SK-N-SH treated with all-trans-retinoic acid at 6 μM for 48 hours (cell line): ENCODE results near the gene PLEKHA4.
"Not testable (repeated sequence)": the region's sequence is repeated elsewhere in the genome, so short reads cannot be mapped to it uniquely, and the experiment has no call there.

Source experiments
- ATAC-seq: fragments of 200-7000 bp; cut with Tn5 transposase; 3 replicates; pipeline ENCODE4 v1.9.1; 2020; ENCODE audit warnings: mild to moderate bottlenecking, moderate library complexity
- ARNTL ChIP-seq: fragments of 450-650 bp; formaldehyde crosslinking; IDR thresholded peaks from 2 replicates; pipeline ENCODE4 v1.5.0; 2020; ENCODE audit warnings: low read depth, mild to moderate bottlenecking, moderate library complexity, borderline replicate concordance
- BACH2 ChIP-seq: fragments of 250-450 bp; sonication (Bioruptor Pico); IDR thresholded peaks from 2 replicates; pipeline ENCODE4 v1.9.0; 2021; ENCODE audit warnings: mild to moderate bottlenecking, borderline replicate concordance
- CSDC2 ChIP-seq: fragments of 250-450 bp; sonication (Bioruptor Pico); IDR thresholded peaks from 2 replicates; pipeline ENCODE4 v1.5.0; 2020; ENCODE audit warnings: mild to moderate bottlenecking, moderate library complexity
- CSRNP3 ChIP-seq: fragments of 250-450 bp; sonication (Bioruptor Pico); IDR thresholded peaks from 2 replicates; pipeline ENCODE4 v1.5.1; 2021; ENCODE audit warnings: mild to moderate bottlenecking, moderate library complexity
- ESRRG ChIP-seq: fragments of 250-450 bp; sonication (Bioruptor Pico); IDR thresholded peaks from 2 replicates; pipeline ENCODE4 v1.6.1; 2021; ENCODE audit warnings: mild to moderate bottlenecking
- GLIS3 ChIP-seq: fragments of 250-450 bp; sonication (Bioruptor Pico); IDR thresholded peaks from 2 replicates; pipeline ENCODE4 v1.5.0; 2020; ENCODE audit warnings: mild to moderate bottlenecking, moderate library complexity
- ISL1 ChIP-seq: fragments of 250-450 bp; sonication (Bioruptor Pico); IDR thresholded peaks from 2 replicates; pipeline ENCODE4 v2.1.2; 2022; ENCODE audit warnings: mild to moderate bottlenecking, moderate library complexity
- OSR1 ChIP-seq: fragments of 250-450 bp; sonication (Bioruptor Pico); IDR thresholded peaks from 2 replicates; pipeline ENCODE4 v1.8.0; 2022; ENCODE audit warnings: moderate library complexity, mild to moderate bottlenecking, inconsistent platforms
- PATZ1 ChIP-seq: fragments of 250-450 bp; sonication (Bioruptor Pico); IDR thresholded peaks from 2 replicates; pipeline ENCODE4 v1.8.0; 2020; ENCODE audit warnings: mild to moderate bottlenecking, moderate library complexity, borderline replicate concordance
- POU6F1 ChIP-seq: fragments of 250-450 bp; sonication (Bioruptor Pico); IDR thresholded peaks from 2 replicates; pipeline ENCODE4 v1.8.0; 2021; ENCODE audit warnings: low read depth, mild to moderate bottlenecking, moderate library complexity, borderline replicate concordance
- PPARA ChIP-seq: fragments of 250-450 bp; sonication (Bioruptor Pico); IDR thresholded peaks from 2 replicates; pipeline ENCODE4 v1.5.0; 2020; ENCODE audit warnings: mild to moderate bottlenecking, borderline replicate concordance
- RARB ChIP-seq: fragments of 250-450 bp; sonication (Bioruptor Pico); IDR thresholded peaks from 2 replicates; pipeline ENCODE4 v1.8.0; 2021; ENCODE audit warnings: mild to moderate bottlenecking, moderate library complexity
- SNAI2 ChIP-seq: fragments of 250-450 bp; sonication (Bioruptor Pico); IDR thresholded peaks from 2 replicates; pipeline ENCODE4 v1.5.0; 2020; ENCODE audit warnings: mild to moderate bottlenecking, moderate library complexity
- TCF4 ChIP-seq: fragments of 250-450 bp; sonication (Bioruptor Pico); IDR thresholded peaks from 2 replicates; pipeline ENCODE4 v1.8.0; 2021; ENCODE audit warnings: mild to moderate bottlenecking, moderate library complexity, borderline replicate concordance
- TSHZ2 ChIP-seq: fragments of 250-450 bp; sonication (Bioruptor Pico); IDR thresholded peaks from 2 replicates; pipeline ENCODE4 v1.5.0; 2020; ENCODE audit warnings: mild to moderate bottlenecking, moderate library complexity
- ZC3H10 ChIP-seq: fragments of 250-450 bp; sonication (Bioruptor Pico); IDR thresholded peaks from 2 replicates; pipeline ENCODE4 v1.5.1; 2021; ENCODE audit warnings: mild to moderate bottlenecking, moderate library complexity
- ZFP30 ChIP-seq: fragments of 450-650 bp; formaldehyde crosslinking; IDR thresholded peaks from 2 replicates; pipeline ENCODE4 v1.5.0; 2022; ENCODE audit warnings: mild to moderate bottlenecking, moderate library complexity
- ZNF565 ChIP-seq: fragments of 450-650 bp; formaldehyde crosslinking; conservative IDR thresholded peaks from 2 replicates; pipeline ENCODE4 v1.5.0; 2020; ENCODE audit warnings: low read depth, mild to moderate bottlenecking, moderate library complexity
- ZNF8 ChIP-seq: fragments of 450-650 bp; formaldehyde crosslinking; IDR thresholded peaks from 2 replicates; pipeline ENCODE4 v1.5.0; 2020; ENCODE audit warnings: mild to moderate bottlenecking, moderate library complexity

Gene PLEKHA4

GRCh38 chr19:48878196-48879024, 10.0 kb upstream of the PLEKHA4 start:
- ATAC-seq = no peak
- no peak for TF ChIP-seq POU6F1 (CRISPR knock-in tag)
- no peak for TF ChIP-seq OSR1

GRCh38 chr19:48877855-48878195, 9.4 kb upstream of the PLEKHA4 start:
- no peak for ATAC-seq
- TF ChIP-seq CSDC2 (CRISPR knock-in tag) (no peak), CSRNP3 (CRISPR knock-in tag) (no peak), ARNTL (CRISPR knock-in tag) (no peak), ISL1 (CRISPR knock-in tag) (no peak), TCF4 (no peak), ZC3H10 (CRISPR knock-in tag) (no peak), GLIS3 (CRISPR knock-in tag) (no peak), BACH2 (CRISPR knock-in tag) (no peak), TSHZ2 (CRISPR knock-in tag) (no peak), ZFP30 (CRISPR knock-in tag) (no peak), PPARA (CRISPR knock-in tag) (no peak), PATZ1 (CRISPR knock-in tag) (no peak), SNAI2 (no peak), ZNF565 (CRISPR knock-in tag) (no peak), ZNF8 (CRISPR knock-in tag) (no peak), ESRRG (CRISPR knock-in tag) (no peak), RARB (CRISPR knock-in tag) (no peak)

GRCh38 chr19:48876043-48876981, 7.9 kb upstream of the PLEKHA4 start:
- not testable (repeated sequence) for ATAC-seq
